ENCODE results near the gene BBX. TPM values are rescaled to one million over a fixed set of nuclear protein-coding genes. Genes with fewer than 3 reads are reported as not detected.

The BBX gene
- total RNA-seq, 1 donor from 2014 or later = 54.3 TPM

DNA sequence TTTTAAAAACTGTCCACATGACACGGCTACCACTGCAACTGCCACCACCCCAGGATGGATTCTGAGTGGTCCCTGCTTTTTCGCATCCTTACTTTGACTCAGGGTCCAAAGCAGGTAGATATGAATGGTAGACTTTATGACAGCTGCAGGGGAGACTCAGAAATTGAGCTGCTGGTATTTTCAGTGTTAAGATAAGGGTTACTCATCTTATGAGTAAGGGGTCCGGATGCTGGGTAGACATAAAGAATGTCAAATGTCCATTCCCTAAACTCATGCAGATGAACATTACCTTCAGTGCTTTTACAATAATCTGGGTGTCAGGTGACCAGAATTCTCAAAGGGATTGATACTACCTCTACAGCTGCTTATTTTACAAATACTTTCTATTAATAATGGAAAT is 25.9 kb upstream of the BBX start:
- DNase-seq (ENCODE audit: low spot score) = no peak
- Mint-ChIP-seq H3K4me1 (ENCODE audit: unreplicated experiment) (no peaks in the 10 kb centered on the region), H3K27me3 (ENCODE audit: unreplicated experiment) (no peaks in the 10 kb centered on the region), H3K4me3 (ENCODE audit: unreplicated experiment) (no peak overlapping the region), H3K27ac (ENCODE audit: unreplicated experiment) (no peak overlapping the region), H3K9me3 (ENCODE audit: unreplicated experiment) (no peaks in the 10 kb centered on the region), H3K36me3 (ENCODE audit: low read depth, unreplicated experiment) (no peaks in the 10 kb centered on the region)
- TF ChIP-seq, protein P1, sequence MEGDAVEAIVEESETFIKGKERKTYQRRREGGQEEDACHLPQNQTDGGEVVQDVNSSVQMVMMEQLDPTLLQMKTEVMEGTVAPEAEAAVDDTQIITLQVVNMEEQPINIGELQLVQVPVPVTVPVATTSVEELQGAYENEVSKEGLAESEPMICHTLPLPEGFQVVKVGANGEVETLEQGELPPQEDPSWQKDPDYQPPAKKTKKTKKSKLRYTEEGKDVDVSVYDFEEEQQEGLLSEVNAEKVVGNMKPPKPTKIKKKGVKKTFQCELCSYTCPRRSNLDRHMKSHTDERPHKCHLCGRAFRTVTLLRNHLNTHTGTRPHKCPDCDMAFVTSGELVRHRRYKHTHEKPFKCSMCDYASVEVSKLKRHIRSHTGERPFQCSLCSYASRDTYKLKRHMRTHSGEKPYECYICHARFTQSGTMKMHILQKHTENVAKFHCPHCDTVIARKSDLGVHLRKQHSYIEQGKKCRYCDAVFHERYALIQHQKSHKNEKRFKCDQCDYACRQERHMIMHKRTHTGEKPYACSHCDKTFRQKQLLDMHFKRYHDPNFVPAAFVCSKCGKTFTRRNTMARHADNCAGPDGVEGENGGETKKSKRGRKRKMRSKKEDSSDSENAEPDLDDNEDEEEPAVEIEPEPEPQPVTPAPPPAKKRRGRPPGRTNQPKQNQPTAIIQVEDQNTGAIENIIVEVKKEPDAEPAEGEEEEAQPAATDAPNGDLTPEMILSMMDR (IDR thresholded peaks at IDR 0.05; ENCODE audit: unreplicated experiment) = no peak

DNA sequence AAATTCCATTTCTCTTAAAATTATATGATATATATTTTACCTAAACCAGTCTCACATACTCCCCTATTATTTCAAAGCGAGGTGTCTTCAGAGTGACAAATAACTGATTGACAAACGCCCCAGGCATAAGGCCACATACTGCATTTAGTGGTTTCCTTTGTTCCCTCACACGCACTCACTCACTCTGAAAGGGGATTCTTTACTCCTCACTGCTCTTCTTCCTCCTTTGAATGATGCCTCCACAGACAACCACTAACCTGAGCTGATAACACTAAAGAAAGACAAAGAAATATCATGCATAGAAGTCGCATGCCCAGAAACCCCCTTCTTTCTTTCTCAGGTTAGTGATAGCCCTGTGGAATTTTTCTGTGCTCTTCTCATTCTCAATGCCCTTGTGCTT is 24.1 kb upstream of the BBX start:
- no peak overlapping the region for H3K4me3 Mint-ChIP-seq (ENCODE audit: unreplicated experiment)
- H3K9me3 Mint-ChIP-seq (ENCODE audit: unreplicated experiment) = no peaks in the 10 kb centered on the region
- no peak for DNase-seq (ENCODE audit: low spot score)
- no peak overlapping the region for H3K27ac Mint-ChIP-seq (ENCODE audit: unreplicated experiment)
- TF ChIP-seq, protein P1 (IDR thresholded peaks at IDR 0.05; ENCODE audit: unreplicated experiment) = no peak
- no peaks in the 10 kb centered on the region for H3K4me1 Mint-ChIP-seq (ENCODE audit: unreplicated experiment)
- H3K36me3 Mint-ChIP-seq (ENCODE audit: low read depth, unreplicated experiment) = no peaks in the 10 kb centered on the region
- H3K27me3 Mint-ChIP-seq (ENCODE audit: unreplicated experiment) = no peaks in the 10 kb centered on the region

DNA sequence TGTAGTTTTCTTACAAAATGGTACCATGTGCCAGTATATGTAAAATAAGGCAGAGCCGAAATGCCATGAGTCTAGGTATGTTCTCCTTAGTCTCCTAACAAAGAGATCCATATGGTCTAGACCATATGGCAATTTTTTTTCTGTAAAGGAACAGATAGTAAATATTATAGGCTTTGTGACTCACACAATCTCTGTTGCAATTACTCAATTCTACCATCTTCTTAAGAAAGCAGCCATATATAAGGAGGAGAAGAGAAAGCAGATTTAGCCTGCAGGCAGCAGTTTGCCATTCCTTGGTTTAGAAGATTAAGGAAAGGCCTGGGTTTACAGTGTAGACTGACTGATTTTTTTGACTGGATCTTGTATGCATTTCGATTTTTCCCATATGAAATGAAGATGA is 16.3 kb upstream of the BBX start:
- Mint-ChIP-seq H3K9me3 (ENCODE audit: unreplicated experiment) (no peaks in the 10 kb centered on the region), H3K4me1 (ENCODE audit: unreplicated experiment) (no peaks in the 10 kb centered on the region)
- TF ChIP-seq, protein P1 (IDR thresholded peaks at IDR 0.05; ENCODE audit: unreplicated experiment) = no peak

DNA sequence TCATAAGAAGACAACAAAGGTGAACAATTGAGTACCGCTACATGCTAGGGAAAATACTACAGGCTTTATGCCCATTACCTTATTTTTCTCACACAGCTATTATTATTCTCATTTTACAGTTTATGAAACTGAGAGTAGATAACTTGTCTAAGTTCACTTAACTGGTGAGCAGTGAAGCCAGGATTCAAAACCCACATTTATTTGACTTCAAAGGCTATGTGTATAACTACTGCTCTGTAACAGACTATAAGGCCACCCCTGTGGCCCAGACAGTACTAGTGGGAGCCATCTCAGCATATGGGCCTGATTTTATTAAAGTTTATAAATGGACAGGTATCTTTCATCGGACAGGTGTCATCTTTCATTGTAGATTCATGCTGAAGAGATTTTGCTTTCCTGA is 14.4 kb upstream of the BBX start:
- H3K9me3 Mint-ChIP-seq (ENCODE audit: unreplicated experiment) = no peaks in the 10 kb centered on the region
- TF ChIP-seq, protein P1 (IDR thresholded peaks at IDR 0.05; ENCODE audit: unreplicated experiment) = no peak
- H3K27me3 Mint-ChIP-seq (ENCODE audit: unreplicated experiment) = no peaks in the 10 kb centered on the region
- DNase-seq (ENCODE audit: low spot score) = no peak
- no peak overlapping the region for H3K4me3 Mint-ChIP-seq (ENCODE audit: unreplicated experiment)
- peaks cover 5% of the 10 kb centered on the region for H3K4me1 Mint-ChIP-seq (ENCODE audit: unreplicated experiment)
- H3K27ac Mint-ChIP-seq (ENCODE audit: unreplicated experiment) = no peak overlapping the region
- H3K36me3 Mint-ChIP-seq (ENCODE audit: low read depth, unreplicated experiment) = no peaks in the 10 kb centered on the region

More for the DNA sequence above, 16.3 kb upstream of the BBX start:
- H3K27ac Mint-ChIP-seq (ENCODE audit: unreplicated experiment) = no peak overlapping the region
- H3K36me3 Mint-ChIP-seq (ENCODE audit: low read depth, unreplicated experiment) = no peaks in the 10 kb centered on the region
- H3K4me3 Mint-ChIP-seq (ENCODE audit: unreplicated experiment) = no peak overlapping the region
- no peaks in the 10 kb centered on the region for H3K27me3 Mint-ChIP-seq (ENCODE audit: unreplicated experiment)
- DNase-seq (ENCODE audit: low spot score) = no peak

DNA sequence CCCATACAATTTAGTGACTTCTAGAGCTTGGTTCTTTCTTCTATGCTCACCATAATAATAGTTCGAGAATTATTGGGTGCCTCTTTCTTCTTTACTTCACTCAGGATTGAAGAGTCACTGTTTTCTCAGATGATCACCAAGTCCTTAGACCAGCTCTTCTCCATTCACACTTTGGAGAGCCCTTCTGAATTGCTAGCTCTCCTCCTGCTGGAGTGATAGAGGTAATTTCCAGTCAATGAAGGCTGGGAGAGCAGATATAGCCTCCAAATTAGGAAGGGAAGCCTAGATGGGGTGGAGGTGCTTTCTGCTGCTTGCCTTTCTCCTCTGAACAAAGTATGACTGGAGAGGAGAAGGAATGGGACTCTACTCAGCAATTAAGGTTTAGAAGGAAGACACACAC is 10.7 kb upstream of the BBX start:
- Mint-ChIP-seq H3K9me3 (ENCODE audit: unreplicated experiment) (no peaks in the 10 kb centered on the region), H3K4me3 (ENCODE audit: unreplicated experiment) (no peak overlapping the region), H3K36me3 (ENCODE audit: low read depth, unreplicated experiment) (no peaks in the 10 kb centered on the region), H3K27me3 (ENCODE audit: unreplicated experiment) (no peaks in the 10 kb centered on the region), H3K27ac (ENCODE audit: unreplicated experiment) (no peak overlapping the region), H3K4me1 (ENCODE audit: unreplicated experiment) (peaks cover 13% of the 10 kb centered on the region)
- DNase-seq (ENCODE audit: low spot score) = no peak
- TF ChIP-seq, protein P1 (IDR thresholded peaks at IDR 0.05; ENCODE audit: unreplicated experiment) = no peak
